ENCODE results near the gene TOLLIP.

Gene TOLLIP

DNA sequence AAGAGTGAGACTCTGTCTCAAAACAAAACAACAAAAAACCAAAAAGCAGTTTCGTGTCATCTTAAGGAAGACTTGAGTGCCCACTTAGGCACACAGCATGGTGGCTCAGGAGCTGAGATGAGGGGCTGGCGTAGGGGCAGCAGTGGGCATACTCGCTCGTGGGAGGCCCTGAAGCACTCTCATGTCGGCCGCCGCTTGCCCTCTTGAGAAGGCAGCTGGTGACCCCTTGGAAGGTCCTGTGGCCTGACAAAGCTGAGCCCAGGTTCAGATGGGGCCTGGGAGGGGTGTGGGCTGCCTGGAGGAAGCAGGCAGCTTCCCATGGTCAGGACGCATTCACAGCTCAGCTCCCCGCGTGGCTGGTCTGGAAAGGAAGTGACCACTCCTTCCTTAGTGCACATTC is 71.6 kb downstream of the TOLLIP start:
- TF ChIP-seq, protein P1, sequence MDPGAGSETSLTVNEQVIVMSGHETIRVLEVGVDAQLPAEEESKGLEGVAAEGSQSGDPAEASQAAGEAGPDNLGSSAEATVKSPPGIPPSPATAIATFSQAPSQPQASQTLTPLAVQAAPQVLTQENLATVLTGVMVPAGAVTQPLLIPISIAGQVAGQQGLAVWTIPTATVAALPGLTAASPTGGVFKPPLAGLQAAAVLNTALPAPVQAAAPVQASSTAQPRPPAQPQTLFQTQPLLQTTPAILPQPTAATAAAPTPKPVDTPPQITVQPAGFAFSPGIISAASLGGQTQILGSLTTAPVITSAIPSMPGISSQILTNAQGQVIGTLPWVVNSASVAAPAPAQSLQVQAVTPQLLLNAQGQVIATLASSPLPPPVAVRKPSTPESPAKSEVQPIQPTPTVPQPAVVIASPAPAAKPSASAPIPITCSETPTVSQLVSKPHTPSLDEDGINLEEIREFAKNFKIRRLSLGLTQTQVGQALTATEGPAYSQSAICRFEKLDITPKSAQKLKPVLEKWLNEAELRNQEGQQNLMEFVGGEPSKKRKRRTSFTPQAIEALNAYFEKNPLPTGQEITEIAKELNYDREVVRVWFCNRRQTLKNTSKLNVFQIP (CRISPR knock-in tag; IDR thresholded peaks at IDR 0.05; ENCODE audit: borderline replicate concordance, low read depth): no peak
- TF ChIP-seq ISL1 (CRISPR knock-in tag; IDR thresholded peaks at IDR 0.05) (no peak), CSDC2 (CRISPR knock-in tag; IDR thresholded peaks at IDR 0.05) (no peak), BACH2 (CRISPR knock-in tag; IDR thresholded peaks at IDR 0.05; ENCODE audit: borderline replicate concordance) (no peak), TCF4 (CRISPR knock-in tag; IDR thresholded peaks at IDR 0.05; ENCODE audit: borderline replicate concordance) (no peak), SNAI2 (CRISPR knock-in tag; IDR thresholded peaks at IDR 0.05) (no peak), ZNF8 (CRISPR knock-in tag; IDR thresholded peaks at IDR 0.05) (no peak), PPARA (CRISPR knock-in tag; IDR thresholded peaks at IDR 0.05; ENCODE audit: borderline replicate concordance) (no peak), ZFP3 (CRISPR knock-in tag; IDR thresholded peaks at IDR 0.05) (no peak), ZFP30 (CRISPR knock-in tag; IDR thresholded peaks at IDR 0.05) (no peak), OSR1 (CRISPR knock-in tag; IDR thresholded peaks at IDR 0.05) (no peak), RARB (CRISPR knock-in tag; IDR thresholded peaks at IDR 0.05) (no peak), ZNF70 (CRISPR knock-in tag; IDR thresholded peaks at IDR 0.05) (no peak)
- TF ChIP-seq, protein P2, sequence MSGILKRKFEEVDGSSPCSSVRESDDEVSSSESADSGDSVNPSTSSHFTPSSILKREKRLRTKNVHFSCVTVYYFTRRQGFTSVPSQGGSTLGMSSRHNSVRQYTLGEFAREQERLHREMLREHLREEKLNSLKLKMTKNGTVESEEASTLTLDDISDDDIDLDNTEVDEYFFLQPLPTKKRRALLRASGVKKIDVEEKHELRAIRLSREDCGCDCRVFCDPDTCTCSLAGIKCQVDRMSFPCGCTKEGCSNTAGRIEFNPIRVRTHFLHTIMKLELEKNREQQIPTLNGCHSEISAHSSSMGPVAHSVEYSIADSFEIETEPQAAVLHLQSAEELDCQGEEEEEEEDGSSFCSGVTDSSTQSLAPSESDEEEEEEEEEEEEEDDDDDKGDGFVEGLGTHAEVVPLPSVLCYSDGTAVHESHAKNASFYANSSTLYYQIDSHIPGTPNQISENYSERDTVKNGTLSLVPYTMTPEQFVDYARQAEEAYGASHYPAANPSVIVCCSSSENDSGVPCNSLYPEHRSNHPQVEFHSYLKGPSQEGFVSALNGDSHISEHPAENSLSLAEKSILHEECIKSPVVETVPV (CRISPR knock-in tag; IDR thresholded peaks at IDR 0.05): no peak
- TF ChIP-seq, protein P3, sequence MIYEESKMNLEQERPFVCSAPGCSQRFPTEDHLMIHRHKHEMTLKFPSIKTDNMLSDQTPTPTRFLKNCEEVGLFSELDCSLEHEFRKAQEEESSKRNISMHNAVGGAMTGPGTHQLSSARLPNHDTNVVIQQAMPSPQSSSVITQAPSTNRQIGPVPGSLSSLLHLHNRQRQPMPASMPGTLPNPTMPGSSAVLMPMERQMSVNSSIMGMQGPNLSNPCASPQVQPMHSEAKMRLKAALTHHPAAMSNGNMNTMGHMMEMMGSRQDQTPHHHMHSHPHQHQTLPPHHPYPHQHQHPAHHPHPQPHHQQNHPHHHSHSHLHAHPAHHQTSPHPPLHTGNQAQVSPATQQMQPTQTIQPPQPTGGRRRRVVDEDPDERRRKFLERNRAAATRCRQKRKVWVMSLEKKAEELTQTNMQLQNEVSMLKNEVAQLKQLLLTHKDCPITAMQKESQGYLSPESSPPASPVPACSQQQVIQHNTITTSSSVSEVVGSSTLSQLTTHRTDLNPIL (CRISPR knock-in tag; IDR thresholded peaks at IDR 0.05; ENCODE audit: low read depth): no peak
- TF ChIP-seq, protein P4, sequence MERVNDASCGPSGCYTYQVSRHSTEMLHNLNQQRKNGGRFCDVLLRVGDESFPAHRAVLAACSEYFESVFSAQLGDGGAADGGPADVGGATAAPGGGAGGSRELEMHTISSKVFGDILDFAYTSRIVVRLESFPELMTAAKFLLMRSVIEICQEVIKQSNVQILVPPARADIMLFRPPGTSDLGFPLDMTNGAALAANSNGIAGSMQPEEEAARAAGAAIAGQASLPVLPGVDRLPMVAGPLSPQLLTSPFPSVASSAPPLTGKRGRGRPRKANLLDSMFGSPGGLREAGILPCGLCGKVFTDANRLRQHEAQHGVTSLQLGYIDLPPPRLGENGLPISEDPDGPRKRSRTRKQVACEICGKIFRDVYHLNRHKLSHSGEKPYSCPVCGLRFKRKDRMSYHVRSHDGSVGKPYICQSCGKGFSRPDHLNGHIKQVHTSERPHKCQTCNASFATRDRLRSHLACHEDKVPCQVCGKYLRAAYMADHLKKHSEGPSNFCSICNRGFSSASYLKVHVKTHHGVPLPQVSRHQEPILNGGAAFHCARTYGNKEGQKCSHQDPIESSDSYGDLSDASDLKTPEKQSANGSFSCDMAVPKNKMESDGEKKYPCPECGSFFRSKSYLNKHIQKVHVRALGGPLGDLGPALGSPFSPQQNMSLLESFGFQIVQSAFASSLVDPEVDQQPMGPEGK (CRISPR knock-in tag; IDR thresholded peaks at IDR 0.05; ENCODE audit: borderline replicate concordance): no peak
- no peak for ATAC-seq

DNA sequence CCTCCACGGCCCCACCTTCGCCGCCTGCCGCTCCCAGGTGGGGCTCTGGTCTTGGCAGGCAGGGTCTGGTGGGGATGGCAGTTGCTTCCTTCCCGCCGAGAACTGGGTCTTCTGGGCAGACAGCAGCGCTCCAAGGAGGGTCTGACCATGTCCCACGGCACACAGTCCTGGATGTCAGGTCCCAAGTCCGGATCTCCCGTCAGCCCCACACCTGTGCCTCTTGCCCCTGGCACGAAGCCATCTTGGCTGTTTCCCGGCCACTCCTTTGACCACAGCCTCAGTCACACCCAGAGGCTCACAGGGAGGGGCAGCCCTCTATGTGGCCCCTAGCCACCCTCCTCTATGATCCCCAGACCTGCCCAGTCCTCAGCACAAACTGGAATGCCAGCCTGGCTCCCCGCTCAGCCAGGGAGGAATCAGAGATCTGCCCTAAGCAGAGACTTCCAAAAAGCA is 72.3 kb downstream of the TOLLIP start:
- ATAC-seq: no peak
- TF ChIP-seq OSR1 (CRISPR knock-in tag; IDR thresholded peaks at IDR 0.05) (no peak), TCF4 (CRISPR knock-in tag; IDR thresholded peaks at IDR 0.05; ENCODE audit: borderline replicate concordance) (no peak), ZFP3 (CRISPR knock-in tag; IDR thresholded peaks at IDR 0.05) (no peak), ZNF565 (CRISPR knock-in tag; conservative IDR thresholded peaks at IDR 0.05; ENCODE audit: low read depth) (no peak), ARNTL (CRISPR knock-in tag; IDR thresholded peaks at IDR 0.05; ENCODE audit: borderline replicate concordance, low read depth) (no peak)
- TF ChIP-seq, protein P5, sequence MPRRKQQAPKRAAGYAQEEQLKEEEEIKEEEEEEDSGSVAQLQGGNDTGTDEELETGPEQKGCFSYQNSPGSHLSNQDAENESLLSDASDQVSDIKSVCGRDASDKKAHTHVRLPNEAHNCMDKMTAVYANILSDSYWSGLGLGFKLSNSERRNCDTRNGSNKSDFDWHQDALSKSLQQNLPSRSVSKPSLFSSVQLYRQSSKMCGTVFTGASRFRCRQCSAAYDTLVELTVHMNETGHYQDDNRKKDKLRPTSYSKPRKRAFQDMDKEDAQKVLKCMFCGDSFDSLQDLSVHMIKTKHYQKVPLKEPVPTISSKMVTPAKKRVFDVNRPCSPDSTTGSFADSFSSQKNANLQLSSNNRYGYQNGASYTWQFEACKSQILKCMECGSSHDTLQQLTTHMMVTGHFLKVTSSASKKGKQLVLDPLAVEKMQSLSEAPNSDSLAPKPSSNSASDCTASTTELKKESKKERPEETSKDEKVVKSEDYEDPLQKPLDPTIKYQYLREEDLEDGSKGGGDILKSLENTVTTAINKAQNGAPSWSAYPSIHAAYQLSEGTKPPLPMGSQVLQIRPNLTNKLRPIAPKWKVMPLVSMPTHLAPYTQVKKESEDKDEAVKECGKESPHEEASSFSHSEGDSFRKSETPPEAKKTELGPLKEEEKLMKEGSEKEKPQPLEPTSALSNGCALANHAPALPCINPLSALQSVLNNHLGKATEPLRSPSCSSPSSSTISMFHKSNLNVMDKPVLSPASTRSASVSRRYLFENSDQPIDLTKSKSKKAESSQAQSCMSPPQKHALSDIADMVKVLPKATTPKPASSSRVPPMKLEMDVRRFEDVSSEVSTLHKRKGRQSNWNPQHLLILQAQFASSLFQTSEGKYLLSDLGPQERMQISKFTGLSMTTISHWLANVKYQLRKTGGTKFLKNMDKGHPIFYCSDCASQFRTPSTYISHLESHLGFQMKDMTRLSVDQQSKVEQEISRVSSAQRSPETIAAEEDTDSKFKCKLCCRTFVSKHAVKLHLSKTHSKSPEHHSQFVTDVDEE (CRISPR knock-in tag; IDR thresholded peaks at IDR 0.05): no peak

DNA sequence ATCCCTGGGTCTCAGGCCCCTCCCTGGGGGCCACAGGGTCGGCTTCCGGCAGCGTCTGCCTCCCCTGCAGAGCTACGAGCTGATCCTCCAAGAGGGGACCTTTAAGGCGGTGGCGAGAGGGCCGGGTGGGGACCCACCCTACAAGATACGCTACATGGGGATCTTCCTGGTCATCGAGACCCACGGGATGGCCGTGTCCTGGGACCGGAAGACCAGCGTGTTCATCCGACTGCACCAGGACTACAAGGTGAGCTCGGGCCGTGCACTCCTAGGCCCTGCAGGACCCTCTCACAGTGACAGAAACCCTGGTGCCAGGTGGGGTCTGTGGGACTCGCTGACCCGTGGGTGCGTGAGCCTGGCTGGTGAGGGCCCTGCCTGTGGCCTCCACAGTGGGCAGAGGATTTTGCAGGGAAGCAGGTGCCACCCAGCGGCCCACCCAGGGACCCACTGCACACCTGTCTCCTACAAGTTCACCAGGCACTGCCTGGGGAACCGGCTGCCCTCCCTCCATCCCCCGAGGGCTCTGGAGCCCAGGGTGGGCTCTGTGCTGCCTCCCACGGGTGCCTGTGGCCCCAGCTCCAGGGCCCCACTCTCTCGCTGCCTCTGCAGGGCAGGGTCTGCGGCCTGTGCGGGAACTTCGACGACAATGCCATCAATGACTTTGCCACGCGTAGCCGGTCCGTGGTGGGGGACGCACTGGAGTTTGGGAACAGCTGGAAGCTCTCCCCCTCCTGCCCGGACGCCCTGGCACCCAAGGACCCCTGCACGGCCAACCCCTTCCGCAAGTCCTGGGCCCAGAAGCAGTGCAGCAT is 72.9 kb downstream of the TOLLIP start:
- no peak for ATAC-seq
- TF ChIP-seq BACH2 (CRISPR knock-in tag; IDR thresholded peaks at IDR 0.05; ENCODE audit: borderline replicate concordance) (no peak), TOX (CRISPR knock-in tag; IDR thresholded peaks at IDR 0.05; ENCODE audit: borderline replicate concordance) (no peak), ZNF70 (CRISPR knock-in tag; IDR thresholded peaks at IDR 0.05) (no peak), ISL1 (CRISPR knock-in tag; IDR thresholded peaks at IDR 0.05) (no peak)
